HG03280 (cell line): ENCODE results near the gene CASP3.
"Not testable (repeated sequence)": the region's sequence is repeated elsewhere in the genome, so short reads cannot be mapped to it uniquely, and the experiment has no call there.

Source experiments
- ATAC-seq: cut with Tn5 transposase; IDR thresholded peaks from one replicate; pipeline ENCODE4 v1.9.1; 2021; ENCODE audit warnings: mild to moderate bottlenecking, moderate library complexity; ENCODE audit not compliant: unreplicated experiment

CASP3 gene

DNA sequence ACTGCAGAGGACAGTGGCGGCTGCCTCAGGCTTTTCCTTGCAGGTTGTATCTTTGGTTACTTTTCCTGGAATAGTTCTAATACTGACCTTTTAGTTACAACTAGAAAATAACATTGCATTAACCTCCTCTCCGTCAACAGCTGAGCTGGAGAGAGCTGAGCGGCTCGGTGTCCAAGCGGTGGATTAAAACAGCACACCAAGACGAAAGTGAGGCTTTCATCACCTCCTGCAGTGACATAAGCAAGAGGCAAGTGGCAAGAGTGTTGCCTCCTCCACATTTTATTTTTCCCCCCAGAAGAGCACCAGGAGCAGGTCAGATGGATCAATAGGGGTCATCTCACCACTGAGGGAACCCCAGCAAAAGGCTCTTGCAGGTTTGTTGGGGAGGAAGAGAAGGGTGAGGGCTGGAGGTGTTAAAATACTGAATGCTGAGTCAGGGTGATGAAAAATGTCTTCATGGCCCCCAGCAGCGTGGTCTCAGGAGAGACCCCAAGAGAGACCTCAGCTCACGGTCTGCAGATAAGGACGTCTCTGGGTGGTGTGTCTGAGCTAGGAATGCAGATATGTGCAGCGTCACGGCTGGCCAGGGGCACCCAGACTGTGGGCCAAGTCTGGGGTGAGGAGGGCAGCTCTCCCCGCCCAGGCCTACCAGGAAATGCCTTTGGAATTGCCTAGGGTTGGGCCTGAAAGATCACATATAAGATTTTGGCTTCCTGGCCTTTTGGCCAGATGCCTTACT, 50.3 kb downstream of the CASP3 start:
- no peak for ATAC-seq

DNA sequence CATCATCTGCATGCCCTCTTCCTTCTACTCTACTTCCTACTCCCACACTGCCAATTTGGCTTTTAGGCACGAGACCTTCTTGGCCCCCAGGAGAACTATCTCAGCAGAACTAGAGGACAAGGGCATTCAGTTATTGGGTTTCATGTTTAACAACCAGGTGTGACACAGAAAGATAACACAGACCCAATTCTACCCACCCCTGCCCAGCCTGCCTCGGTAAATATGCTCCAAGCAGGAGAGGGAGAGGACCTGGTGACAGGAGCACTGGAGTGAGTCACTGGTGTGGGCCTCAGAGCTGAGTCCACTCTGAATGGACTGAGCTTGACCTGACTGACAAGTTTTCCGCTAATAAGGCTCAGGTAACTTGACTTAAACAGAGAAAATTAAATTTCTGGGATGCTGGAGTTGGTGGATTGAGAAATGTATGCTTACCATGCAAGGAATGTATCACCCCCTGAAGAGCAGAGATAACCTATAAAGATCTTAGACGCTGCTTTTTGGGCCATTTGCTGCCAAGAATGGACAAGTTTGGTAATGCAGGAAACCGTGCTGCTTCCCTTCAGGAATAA, 52.5 kb downstream of the CASP3 start:
- no peak for ATAC-seq

DNA sequence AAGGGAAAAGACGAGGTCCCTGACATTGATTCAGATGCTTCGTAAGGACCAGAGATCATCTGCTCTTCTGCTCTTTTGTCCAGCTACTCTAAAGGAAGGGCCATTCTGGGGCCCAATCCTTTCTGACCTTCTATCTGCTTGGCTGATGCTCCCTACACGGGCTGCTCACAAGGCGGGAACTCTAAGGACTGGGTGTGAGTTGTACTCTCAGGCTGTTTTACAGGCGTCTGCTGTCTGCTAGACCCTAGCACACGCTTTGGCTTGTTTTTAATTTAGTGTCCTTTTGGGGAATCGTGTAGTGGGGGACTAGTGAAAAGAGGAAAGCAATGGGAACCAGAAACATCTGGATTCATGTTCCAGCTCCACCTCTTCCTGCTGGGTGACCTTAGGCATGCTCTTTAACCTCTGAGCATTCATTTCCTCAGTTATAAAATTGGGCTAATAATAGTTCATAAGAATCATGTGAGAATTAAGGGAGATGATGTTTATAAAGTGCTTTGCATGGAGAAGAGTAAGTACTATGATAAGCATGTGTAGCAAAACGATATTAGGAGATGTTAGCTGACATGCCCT, 53.1 kb downstream of the CASP3 start:
- no peak for ATAC-seq

DNA sequence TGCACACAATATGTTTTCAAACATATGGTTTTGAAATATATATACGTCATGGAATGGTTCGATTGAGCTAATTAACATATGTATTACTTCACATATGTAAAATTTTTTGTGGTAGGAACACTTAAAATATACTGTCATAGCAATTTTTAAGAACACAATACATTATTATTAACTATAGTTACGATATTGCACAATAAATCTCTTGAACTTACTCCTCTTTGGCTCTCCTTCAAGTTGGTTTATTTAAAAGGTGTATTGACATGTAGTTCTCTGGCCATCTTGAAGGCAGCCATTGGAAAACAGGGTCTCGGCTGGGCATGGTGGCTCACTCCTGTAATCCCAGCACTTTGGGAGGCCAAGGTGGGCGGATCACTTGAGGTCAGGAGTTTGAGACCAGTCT, 53.8 kb downstream of the CASP3 start:
- ATAC-seq: no peak

DNA sequence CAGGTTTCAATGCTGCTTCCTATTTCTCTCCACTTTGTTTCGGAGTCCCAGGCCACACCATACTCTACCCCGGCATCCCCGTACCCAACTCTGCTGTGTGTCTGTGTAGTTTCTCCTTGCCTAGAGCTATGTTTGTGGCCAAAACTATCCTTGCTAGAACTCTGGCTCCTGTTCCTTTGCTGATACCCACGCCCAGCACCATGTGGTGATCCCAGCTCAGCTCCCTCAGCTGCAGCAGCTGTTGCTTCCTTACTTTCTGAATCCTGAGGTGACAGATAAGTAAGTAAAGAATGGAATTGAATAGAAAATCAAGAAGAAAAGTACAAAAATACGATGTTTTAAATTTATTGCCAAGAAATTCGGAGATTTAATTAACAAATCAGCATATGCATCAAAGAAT, 55.8 kb downstream of the CASP3 start:
- ATAC-seq: no peak

DNA sequence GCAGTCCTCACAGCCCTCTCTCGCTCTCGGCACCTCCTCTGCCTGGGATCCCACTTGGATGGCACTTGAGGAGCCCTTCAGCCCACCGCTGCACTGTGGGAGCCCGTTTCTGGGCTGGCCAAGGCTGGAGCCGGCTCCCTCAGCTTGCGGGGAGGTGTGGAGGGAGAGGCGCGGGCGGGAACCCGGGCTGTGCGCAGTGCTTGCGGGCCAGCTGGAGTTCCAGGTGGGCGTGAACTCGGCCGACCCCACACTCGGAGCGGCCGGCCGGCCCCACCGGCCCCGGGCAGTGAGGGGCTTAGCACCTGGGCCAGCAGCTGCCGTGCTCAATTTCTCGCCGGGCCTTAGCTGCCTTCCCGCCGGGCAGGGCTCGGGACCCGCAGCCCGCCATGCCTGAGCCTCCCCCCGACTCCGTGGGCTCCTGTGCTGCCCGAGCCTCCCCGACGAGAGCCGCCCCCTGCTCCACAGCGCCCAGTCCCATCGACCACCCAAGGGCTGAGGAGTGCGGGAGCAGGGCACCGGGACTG, 57.4 kb downstream of the CASP3 start:
- ATAC-seq: not testable (repeated sequence)

DNA sequence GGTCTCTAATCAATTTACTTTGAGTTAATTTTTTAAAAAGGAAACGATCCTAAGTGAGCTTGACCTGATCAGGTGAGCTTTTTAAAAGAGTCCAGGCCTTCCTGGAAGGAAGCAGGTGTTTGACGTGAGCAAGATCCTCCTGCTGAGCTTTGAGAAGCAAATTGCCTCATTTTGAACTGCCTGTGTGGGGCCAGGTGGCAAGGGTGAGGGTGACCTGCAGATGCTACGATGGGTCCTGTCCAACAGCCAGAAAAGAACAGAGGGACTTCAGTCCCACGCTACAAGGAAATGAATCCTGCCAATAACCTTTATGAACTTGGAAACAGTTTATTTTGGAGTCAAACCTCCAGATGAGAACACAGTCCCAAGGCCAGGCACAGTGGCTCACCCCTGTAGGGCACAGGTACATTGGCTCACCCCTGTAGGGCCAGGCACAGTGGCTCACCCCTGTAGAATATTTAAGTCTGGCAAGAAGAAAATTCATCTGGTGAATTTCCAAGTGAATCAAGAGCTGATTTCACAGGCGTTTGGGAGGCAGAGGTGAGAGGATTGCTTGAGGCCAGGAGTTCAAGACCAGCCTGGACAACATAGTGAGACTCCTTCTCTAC, 58.1 kb downstream of the CASP3 start:
- ATAC-seq: no peak

DNA sequence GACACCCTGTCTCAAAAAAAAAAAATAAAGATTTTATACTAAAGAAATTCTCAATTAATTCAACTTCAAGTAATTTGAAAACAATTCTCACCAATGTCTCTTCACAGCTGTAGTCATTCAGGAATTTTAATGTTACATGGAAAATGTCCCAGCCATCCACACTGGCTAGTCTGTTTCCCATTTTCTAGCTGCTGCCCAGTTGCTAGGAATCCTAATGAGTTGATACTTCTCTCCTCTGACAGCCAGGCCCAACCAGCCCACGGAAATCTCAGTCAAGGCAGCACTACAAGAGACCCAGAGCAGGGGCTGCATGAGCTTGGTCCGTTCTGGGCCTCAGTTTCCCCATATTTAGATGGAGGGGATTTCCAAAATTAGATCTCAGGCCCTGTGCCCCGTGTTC, 59.1 kb downstream of the CASP3 start:
- ATAC-seq: no peak

DNA sequence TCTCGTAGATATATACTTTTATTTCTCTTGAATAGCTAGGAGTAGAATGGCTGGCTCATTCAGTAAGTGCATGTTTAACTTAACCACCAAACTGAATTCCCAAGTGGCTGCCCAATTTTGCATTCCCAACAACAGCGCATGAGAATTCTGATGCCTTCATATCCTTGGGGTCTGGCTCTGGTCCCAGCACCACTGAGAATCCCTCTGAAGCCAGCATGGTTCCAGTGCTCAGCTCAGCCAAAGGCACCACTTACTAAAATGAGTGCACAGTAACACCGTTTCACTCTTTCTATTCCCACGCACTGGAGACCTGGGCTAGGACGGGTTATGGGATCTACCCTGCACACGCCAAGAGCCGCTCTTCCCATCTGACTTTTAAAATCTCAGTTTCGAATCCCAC, 60.4 kb downstream of the CASP3 start:
- ATAC-seq: no peak

DNA sequence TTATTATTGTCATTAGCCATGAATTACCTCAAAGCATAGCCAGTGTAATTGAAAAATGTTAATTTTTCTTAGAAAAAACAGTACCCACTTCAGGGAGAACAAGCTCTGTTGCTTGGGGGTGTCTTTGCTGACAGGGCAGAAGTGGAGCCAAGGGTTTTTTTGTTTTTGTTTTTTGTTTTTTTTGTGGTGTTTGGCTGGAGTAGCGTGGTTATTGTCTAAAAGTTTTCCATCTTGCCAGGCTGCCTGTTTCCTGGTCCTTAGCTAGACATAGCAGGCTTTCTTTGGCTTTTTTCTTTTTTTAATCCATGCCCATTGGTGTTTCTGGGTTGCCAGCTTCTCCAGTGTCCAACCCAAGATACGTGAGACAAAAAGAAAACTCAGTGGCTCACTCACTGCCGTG, 61.5 kb downstream of the CASP3 start:
- no peak for ATAC-seq

DNA sequence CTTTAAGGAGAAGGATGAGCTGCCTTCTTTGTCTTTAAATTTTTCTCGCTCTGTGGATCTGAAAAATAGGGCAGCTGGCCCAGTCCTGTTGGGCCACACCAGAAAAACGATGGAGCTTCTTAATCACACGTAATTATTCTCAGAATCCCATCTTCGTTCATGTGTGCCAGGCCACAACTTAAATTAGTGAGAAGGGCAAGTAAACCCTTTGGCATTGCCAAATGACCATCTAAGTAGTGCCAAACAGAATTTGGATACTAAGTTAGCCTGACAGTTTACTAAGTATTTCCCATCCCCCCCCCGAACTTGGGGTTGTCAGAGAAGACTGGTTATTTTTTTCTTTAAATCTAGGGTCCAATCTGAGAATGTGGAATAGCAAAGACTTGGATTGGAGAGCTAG, 62.0 kb downstream of the CASP3 start:
- ATAC-seq: no peak

DNA sequence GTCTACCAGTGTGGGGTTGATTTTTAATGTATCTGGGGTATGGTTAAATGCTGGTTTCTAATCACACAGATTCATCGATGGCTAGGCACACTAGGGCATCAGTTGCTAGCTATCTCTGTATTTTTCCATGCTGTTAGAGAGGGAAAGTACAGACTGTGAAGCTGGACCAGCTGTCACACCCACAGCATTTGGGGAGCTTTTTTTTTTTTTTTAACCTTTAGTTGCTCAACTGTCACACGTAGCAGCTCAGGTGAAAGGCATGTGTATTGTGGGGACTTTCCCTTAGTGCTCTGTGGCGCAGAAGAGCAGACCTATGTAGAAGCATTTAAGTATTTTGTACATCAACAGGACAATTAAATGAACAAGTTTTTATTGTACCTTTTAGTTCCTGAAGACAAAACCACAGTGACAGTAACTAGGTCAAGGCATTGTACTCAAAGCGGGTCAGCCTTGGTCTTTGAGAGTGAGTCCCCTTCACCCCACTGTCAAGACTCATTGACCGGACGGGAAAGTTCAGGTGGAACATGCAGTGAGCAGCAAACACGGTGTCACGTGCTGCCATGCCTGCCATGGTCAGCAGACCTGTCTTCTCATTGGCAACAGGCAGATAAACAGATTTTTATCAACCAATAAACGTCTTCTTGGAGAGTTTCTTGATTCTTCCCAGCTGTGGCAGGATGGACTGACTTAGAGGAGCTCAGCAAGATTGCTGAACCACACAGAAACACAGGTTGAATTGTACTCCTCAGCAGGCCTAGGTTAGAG, 65.3 kb downstream of the CASP3 start:
- no peak for ATAC-seq
